AG09319 (cell line): Measurements from ENCODE around the gene IL13.

Experiments used
- DNase-seq: peaks from one replicate; pipeline ENCODE4 v3.0.0-alpha.2; 2010; ENCODE audit warnings: low read depth; ENCODE audit errors: extremely low read depth
- CTCF ChIP-seq: IDR thresholded peaks from 2 replicates; pipeline ENCODE4 v1.5.1; 2011; ENCODE audit warnings: low read depth, mild to moderate bottlenecking, inconsistent platforms, low read length, moderate library complexity

The IL13 gene

GRCh38 chr5:132708645-132709044 is 50.7 kb downstream of the IL13 start:
- no peak for TF ChIP-seq CTCF
- DNase-seq, result no peak
